Stomach (tissue), 9 donors: ENCODE results near the gene VPS37C. TPM values are rescaled to one million over a fixed set of nuclear protein-coding genes. Genes with fewer than 3 reads are reported as not detected.

Source experiments
- DNase-seq, 2 donors: peaks; one replicate each; pipeline versions ENCODE4 v3.0.0 to v3.0.0-alpha.2; 2013 to 2019
- H3K27ac ChIP-seq, 5 donors: fragments of 200-600 bp in 4 of 5; sonication (generic) in 4 of 5; one replicate each; pipeline ENCODE4 v1.5.1; 2013 to 2019; ENCODE audit warnings: mild to moderate bottlenecking in 1 of 5, moderate library complexity in 1 of 5
- H3K27me3 ChIP-seq, 3 donors: fragments of 200-600 bp; sonication (generic); one replicate each; pipeline ENCODE4 v1.5.1; 2017 to 2019; ENCODE audit warnings: mixed run types in 1 of 3
- H3K36me3 ChIP-seq, 4 donors: fragments of 200-600 bp; sonication (generic); 1 replicate in 3 of 4; 2 replicates in 1 of 4; pipeline ENCODE4 v1.5.1; 2016 to 2019
- H3K4me1 ChIP-seq, 4 donors: fragments of 200-600 bp; sonication (generic); one replicate each; pipeline ENCODE4 v1.5.1; 2016 to 2019
- H3K4me3 ChIP-seq, 4 donors: fragments of 200-600 bp; sonication (generic) in 3 of 4; one replicate each; pipeline ENCODE4 v1.5.1; 2016 to 2019; ENCODE audit warnings: mild to moderate bottlenecking in 1 of 4
- H3K9me3 ChIP-seq, 4 donors: fragments of 200-600 bp; sonication (generic); one replicate each; pipeline ENCODE4 v1.5.1; 2016 to 2019
- CTCF ChIP-seq, 7 experiments: fragments of 450-650 bp in 4 of 7; fragments of 200-600 bp in 3 of 7; sonication (generic) in 3 of 7; IDR thresholded peaks; one replicate each; pipeline ENCODE4 v1.5.1; 2016 to 2019; ENCODE audit warnings: antibody characterized with exemption in 7 of 7, control low read depth in 2 of 7, mild to moderate bottlenecking in 1 of 7
- EP300 ChIP-seq: sonication (generic); formaldehyde crosslinking; IDR thresholded peaks from one replicate; pipeline ENCODE4 v1.6.1; 2017; ENCODE audit warnings: antibody characterized with exemption
- POLR2A ChIP-seq, 4 donors: fragments of 450-650 bp; IDR thresholded peaks; one replicate each; pipeline ENCODE4 v1.6.1; 2016; ENCODE audit warnings: antibody characterized with exemption in 4 of 4, control low read depth in 2 of 4, mild to moderate bottlenecking in 1 of 4, moderate library complexity in 1 of 4
- POLR2AphosphoS5 ChIP-seq, 3 donors: sonication (generic); formaldehyde crosslinking; IDR thresholded peaks; one replicate each; pipeline ENCODE4 v1.6.1; 2016; ENCODE audit warnings: antibody characterized with exemption in 3 of 3
- WGBS, 5 donors: extraction: QIAGEN DNeasy Blood & Tissue Kit in 3 of 5; methylation state at CpG; one replicate each; pipeline versions ENCODE4 v1.1.5 to v1.1.7; 2013 to 2018; 5-methylcytosine and 5-hydroxymethylcytosine counted together
- intact Hi-C: fragments of 100-400 bp; cut with DNase I; formaldehyde crosslinking; loops from one replicate; pipeline ENCODE4 v1.15.1; 2023; ENCODE audit warnings: low total_unique reads
- polyA plus RNA-seq, 3 donors: library from polyadenylated mRNA; stranded (reverse); fragments of 200-250 nt; gene quantifications; one replicate each; pipeline ENCODE4 v1.2.3, GENCODE V29; 2013
- total RNA-seq, 5 donors: library from RNA; depleted of rRNA; stranded (reverse); fragments of >200 nt; gene quantifications; one replicate each; pipeline versions ENCODE4 v1.1.0 to v1.2.3, GENCODE V29; 2014 to 2016
- donor health status: healthy with polysubstance abuse.
- donor health status: Bipolar disorder and iron deficiency.
- donor health status: healthy.

VPS37C gene
- total and polyA plus RNA-seq, 8 donors = 6.4 to 53.6 (median 27.7) TPM

GRCh38 chr11:61092280-61092766, 68.9 kb downstream of the VPS37C start:
- no peak overlapping the region for H3K27ac ChIP-seq
- intact Hi-C loops = no loop called here
- DNase-seq = peak in 1 of 2 donors; percentile 53

GRCh38 chr11:61091373-61092279, 69.6 kb downstream of the VPS37C start:
- Histone ChIP-seq H3K27ac (no peak overlapping the region), H3K9me3 (no peaks in the 10 kb centered on the region), H3K36me3 (no peaks in the 10 kb centered on the region), H3K4me3 (no peak overlapping the region), H3K27me3 (no peaks in the 10 kb centered on the region), H3K4me1 (no peaks in the 10 kb centered on the region)
- no peak for TF ChIP-seq CTCF (IDR thresholded peaks at IDR 0.05)
- TF ChIP-seq EP300 = no peak
- TF ChIP-seq POLR2A (IDR thresholded peaks at IDR 0.05) = no peak
- no peak for TF ChIP-seq POLR2AphosphoS5 (IDR thresholded peaks at IDR 0.05)
- peak in 1 of 2 donors; percentile 33 for DNase-seq
- 84 to 95% (median 87%) methylated on average over 12 to 17 of the region's 17 CpGs for WGBS, 5 donors
- intact Hi-C loops = no loop called here

More at GRCh38 chr11:61092280-61092766, 68.9 kb downstream of the VPS37C start:
- TF ChIP-seq CTCF (IDR thresholded peaks at IDR 0.05) (no peak), POLR2A (IDR thresholded peaks at IDR 0.05) (no peak), EP300 (no peak), POLR2AphosphoS5 (IDR thresholded peaks at IDR 0.05) (no peak)
- Histone ChIP-seq H3K27me3 (no peaks in the 10 kb centered on the region), H3K4me1 (no peaks in the 10 kb centered on the region), H3K4me3 (no peak overlapping the region), H3K36me3 (no peaks in the 10 kb centered on the region), H3K9me3 (no peaks in the 10 kb centered on the region)
- 74 to 83% (median 81%) methylated on average over 4 to 10 of the region's 10 CpGs for WGBS, 5 donors

GRCh38 chr11:61090982-61091372, 70.2 kb downstream of the VPS37C start:
- H3K9me3 ChIP-seq = no peaks in the 10 kb centered on the region
- H3K27me3 ChIP-seq = no peaks in the 10 kb centered on the region
- DNase-seq = no peak
- intact Hi-C loops = no loop called here
- TF ChIP-seq POLR2AphosphoS5 (IDR thresholded peaks at IDR 0.05) = no peak
- no peak for TF ChIP-seq EP300
- no peak for TF ChIP-seq POLR2A (IDR thresholded peaks at IDR 0.05)
- TF ChIP-seq CTCF (IDR thresholded peaks at IDR 0.05) = no peak
- 91 to 95% (median 93%) methylated on average over 9 of the region's 9 CpGs for WGBS, 5 donors
- no peaks in the 10 kb centered on the region for H3K4me1 ChIP-seq
- H3K36me3 ChIP-seq = no peaks in the 10 kb centered on the region
- no peak overlapping the region for H3K4me3 ChIP-seq
- H3K27ac ChIP-seq = no peak overlapping the region

- Histone ChIP-seq H3K27me3 (no peaks in the 10 kb centered on the region), H3K9me3 (no peaks in the 10 kb centered on the region), H3K4me1 (no peaks in the 10 kb centered on the region), H3K27ac (no peak overlapping the region), H3K36me3 (no peaks in the 10 kb centered on the region), H3K4me3 (no peak overlapping the region)
- no peak for DNase-seq
- TF ChIP-seq POLR2A (IDR thresholded peaks at IDR 0.05) = no peak
- no peak for TF ChIP-seq CTCF (IDR thresholded peaks at IDR 0.05)
- no peak for TF ChIP-seq POLR2AphosphoS5 (IDR thresholded peaks at IDR 0.05)
- TF ChIP-seq EP300 = no peak
- intact Hi-C loops = no loop called here
- 83 to 86% (median 85%) methylated on average over 12 of the region's 12 CpGs for WGBS, 5 donors
Measured at GRCh38 chr11:61090521-61090920, 70.7 kb downstream of the VPS37C start.
